GM12878 (cell line): ENCODE measurements around the gene F12. TPM values are rescaled to one million over a fixed set of nuclear protein-coding genes. Genes with fewer than 3 reads are reported as not detected.

Experiments used
- ATAC-seq: fragments of 200-7000 bp; cut with Tn5 transposase; 3 replicates; pipeline ENCODE4 v1.9.1; 2020; ENCODE audit warnings: mild to moderate bottlenecking, moderate library complexity
- BruUV-seq: library from RNA; stranded (reverse); fragments of 400-500 nt; replicated peaks from 2 replicates; lab custom pipeline; 2021; lab: Mats Ljungman, UMichigan
- CTCF ChIA-PET: fragments of 300-600 bp; sonication (Branson Sonifier 250); formaldehyde crosslinking; extraction: SDS; loops from one replicate; lab custom pipeline; 2021; ENCODE audit warnings: inconsistent platforms; lab: Yijun Ruan, JAX
- POLR2A ChIA-PET: fragments of 350-600 bp; formaldehyde crosslinking; extraction: SDS; loops from one replicate; lab custom pipeline; 2021; ENCODE audit warnings: inconsistent platforms; lab: Charles Lee
- RAD21 ChIA-PET: fragments of 300-600 bp; sonication (Branson Sonifier 250); formaldehyde crosslinking; loops from one replicate; lab custom pipeline; 2023; ENCODE audit warnings: antibody characterized with exemption; ENCODE audit not compliant: unreplicated experiment; lab: Charles Lee
- SMC1A ChIA-PET: fragments of 300-600 bp; sonication (Branson Sonifier 250); formaldehyde crosslinking; loops from one replicate; lab custom pipeline; 2023; ENCODE audit not compliant: unreplicated experiment, uncharacterized antibody; lab: Charles Lee
- DNase-seq: peaks from one replicate; pipeline ENCODE4 v3.0.0-alpha.2; 2011; ENCODE audit warnings: low read depth, low spot score
- FAIRE-seq: peaks from 3 replicates; lab custom pipeline; 2011; peaks lifted over from hg19 to GRCh38; lab: Jason Lieb, UNC
- H2AFZ ChIP-seq: 2 replicates; pipeline ENCODE4 v1.6.0; 2011; ENCODE audit warnings: low read depth, low read length, control low read depth; ENCODE audit not compliant: control insufficient read depth
- H3K27ac ChIP-seq: 2 replicates; pipeline ENCODE4 v1.5.1; 2011; ENCODE audit warnings: control low read depth; ENCODE audit not compliant: control insufficient read depth, insufficient read depth
- H3K27me3 ChIP-seq, 2 experiments: replicated peaks in 1 of 2; 2 replicates each; pipeline versions ENCODE4 v1.6.0 to v1.6.1; 2011; ENCODE audit warnings: low read length in 1 of 2; ENCODE audit not compliant: control insufficient read depth in 2 of 2, insufficient read depth in 2 of 2
- H3K36me3 ChIP-seq, 2 experiments: 2 replicates each; pipeline ENCODE4 v1.5.1; 2011; ENCODE audit warnings: low read length in 1 of 2; ENCODE audit not compliant: control insufficient read depth in 2 of 2, insufficient read depth in 2 of 2
- H3K4me1 ChIP-seq: 2 replicates; pipeline ENCODE4 v1.6.1; 2011; ENCODE audit warnings: mild to moderate bottlenecking, low read length, moderate library complexity, mixed read lengths; ENCODE audit not compliant: control insufficient read depth, insufficient read depth
- H3K4me2 ChIP-seq: 2 replicates; pipeline ENCODE4 v1.6.0; 2011; ENCODE audit warnings: control low read depth; ENCODE audit not compliant: control insufficient read depth, insufficient read depth
- H3K4me3 ChIP-seq: fragments of 200-600 bp; sonication (generic); 2 replicates; pipeline ENCODE4 v1.5.1; 2016
- H3K79me2 ChIP-seq: 2 replicates; pipeline ENCODE4 v1.6.0; 2011; ENCODE audit warnings: low read length; ENCODE audit not compliant: control insufficient read depth, insufficient read depth
- H3K9ac ChIP-seq: 2 replicates; pipeline ENCODE4 v1.8.0; 2011; ENCODE audit warnings: low read length, control low read depth, mixed read lengths; ENCODE audit not compliant: control insufficient read depth, insufficient read depth
- H3K9me3 ChIP-seq: replicated peaks from 3 replicates; pipeline ENCODE4 v1.5.1; 2011; ENCODE audit warnings: mild to moderate bottlenecking, low read length; ENCODE audit not compliant: control insufficient read depth, insufficient read depth
- H4K20me1 ChIP-seq: 2 replicates; pipeline ENCODE4 v1.6.0; 2011; ENCODE audit not compliant: control insufficient read depth, insufficient read depth
- BHLHE40 ChIP-seq, 2 experiments: fragments of 450-650 bp in 1 of 2; IDR thresholded peaks; 2 replicates each; pipeline ENCODE4 v1.6.1; 2011 to 2017; ENCODE audit warnings: low read depth in 2 of 2, borderline replicate concordance in 1 of 2, improper control_type of control experiment in 1 of 2, low read length in 1 of 2, mild to moderate bottlenecking in 1 of 2
- CHD2 ChIP-seq: IDR thresholded peaks from 2 replicates; pipeline ENCODE4 v1.6.1; 2011; ENCODE audit warnings: low read depth, low read length, improper control_type of control experiment, borderline replicate concordance
- EZH2 ChIP-seq: IDR thresholded peaks from 2 replicates; pipeline ENCODE4 v1.6.1; 2012; ENCODE audit warnings: low read depth, mild to moderate bottlenecking, control low read depth, inconsistent platforms, low read length, borderline replicate concordance; ENCODE audit not compliant: control insufficient read depth
- FOXK2 ChIP-seq: fragments of 450-650 bp; IDR thresholded peaks from 2 replicates; pipeline ENCODE4 v1.6.1; 2017; ENCODE audit warnings: mild to moderate bottlenecking, moderate library complexity
- FOXM1 ChIP-seq: IDR thresholded peaks from 2 replicates; pipeline ENCODE4 v1.6.1; 2012; ENCODE audit warnings: low read depth, mild to moderate bottlenecking, inconsistent platforms, low read length, moderate library complexity
- HDAC2 ChIP-seq: fragments of 200-600 bp; sonication (generic); IDR thresholded peaks from 2 replicates; pipeline ENCODE4 v1.6.1; 2017
- KAT2A ChIP-seq: conservative IDR thresholded peaks from 2 replicates; pipeline ENCODE4 v1.6.1; 2011; ENCODE audit warnings: low read depth, low read length; ENCODE audit not compliant: control insufficient read depth
- KDM1A ChIP-seq: fragments of 200-600 bp; sonication (generic); IDR thresholded peaks from 2 replicates; pipeline ENCODE4 v1.6.1; 2016; ENCODE audit warnings: borderline replicate concordance
- MAX ChIP-seq: IDR thresholded peaks from 2 replicates; pipeline ENCODE4 v1.6.1; 2012; ENCODE audit warnings: low read depth, low read length, improper control_type of control experiment
- MTA2 ChIP-seq: fragments of 450-650 bp; IDR thresholded peaks from 2 replicates; pipeline ENCODE4 v1.6.1; 2016; ENCODE audit warnings: low read depth, mild to moderate bottlenecking, moderate library complexity
- PAX5 ChIP-seq: IDR thresholded peaks from 2 replicates; pipeline ENCODE4 v1.6.1; 2011; ENCODE audit warnings: low read depth, low read length, borderline replicate concordance
- RAD21 ChIP-seq: IDR thresholded peaks from 2 replicates; pipeline ENCODE4 v1.6.1; 2011; ENCODE audit warnings: mild to moderate bottlenecking, low read depth, low read length, moderate library complexity; ENCODE audit not compliant: insufficient read depth
- RELA ChIP-seq: fragments of 450-650 bp; IDR thresholded peaks from 2 replicates; pipeline ENCODE4 v1.8.0; 2014; ENCODE audit warnings: borderline replicate concordance; ENCODE audit not compliant: partially characterized antibody
- SIN3A ChIP-seq: IDR thresholded peaks from 2 replicates; pipeline ENCODE4 v1.6.1; 2012; ENCODE audit warnings: low read depth, low read length, improper control_type of control experiment
- SP1 ChIP-seq: IDR thresholded peaks from one replicate; pipeline ENCODE4 v1.6.1; 2011; ENCODE audit warnings: low read depth, low read length
- TCF12 ChIP-seq: IDR thresholded peaks from 2 replicates; pipeline ENCODE4 v1.6.1; 2011; ENCODE audit warnings: low read depth, mild to moderate bottlenecking, low read length
- TCF3 ChIP-seq: IDR thresholded peaks from 2 replicates; pipeline ENCODE4 v1.6.1; 2012; ENCODE audit warnings: low read depth, mild to moderate bottlenecking, low read length, borderline replicate concordance; ENCODE audit not compliant: insufficient read depth
- ZNF207 ChIP-seq: fragments of 450-650 bp; IDR thresholded peaks from 2 replicates; pipeline ENCODE4 v1.6.1; 2014; ENCODE audit warnings: antibody characterized with exemption, mild to moderate bottlenecking, borderline replicate concordance
- ZNF687 ChIP-seq: fragments of 450-650 bp; IDR thresholded peaks from 2 replicates; pipeline ENCODE4 v1.6.1; 2017; ENCODE audit warnings: mild to moderate bottlenecking, moderate library complexity
- WGBS: methylation state at CpG from one replicate; pipeline ENCODE4 v1.1.6; 2016; ENCODE audit warnings: low lambda C conversion rate; ENCODE audit not compliant: insufficient replicate concordance, insufficient coverage; ENCODE audit errors: missing lambda C conversion rate; 5-methylcytosine and 5-hydroxymethylcytosine counted together
- in situ Hi-C: fragments of 300-500 bp; cut with MboI; formaldehyde crosslinking; loops from 9 replicates; pipeline ENCODE4 v1.14.3; 2018; ENCODE audit warnings: mixed read lengths
- intact Hi-C: fragments of 100-400 bp; cut with micrococcal nuclease; formaldehyde crosslinking; loops from one replicate; pipeline ENCODE4 v1.14.2; 2022; ENCODE audit not compliant: unreplicated experiment
- polyA plus RNA-seq, 11 experiments: library from polyadenylated mRNA; depleted of rRNA in 4 of 11; unstranded in 6 of 11; stranded (reverse) in 5 of 11; fragments of >200 nt; fragmentation: Nextera tagmentation in 4 of 11; fragmentation: Illumina TruSeq in 1 of 11; extraction: Ambion mirVana in 4 of 11; extraction: Trizol in 1 of 11; gene quantifications; 1 replicate in 1 of 11; 2 replicates in 10 of 11; pipeline versions ENCODE4 v1.2.1 to v1.2.3, GENCODE V29; 2011 to 2016; ENCODE audit warnings: inconsistent platforms in 2 of 11, missing spikeins in 2 of 11, low read depth in 1 of 11
- total RNA-seq, 4 experiments: library from RNA; depleted of rRNA in 3 of 4; stranded (reverse); fragments of >200 nt in 3 of 4; fragmentation: Illumina TruSeq in 1 of 4; extraction: Trizol in 1 of 4; gene quantifications; 2 replicates each; pipeline versions ENCODE4 v1.2.1 to v1.2.3, GENCODE V29; 2013 to 2021

F12 gene
- total and polyA plus RNA-seq, 10 of the 15 experiments (the other 5 are each of a cell fraction or from before 2014, with no cell fraction given): 0.25 to 11.3 (median 5.5) TPM

GRCh38 chr5:177403102-177403791, 6.1 kb downstream of the F12 start:
- ChIA-PET SMC1A (interaction anchor here (0.6 to 7.4 kb wide), 23 partner anchors 9 to 107 kb away, joined by 3 to 105 read pairs (median 6); partner anchors contain the start of genes GRK6, LMAN2 and PRR7), POLR2A (interaction anchor here (0.5 to 11.0 kb wide), 26 partner anchors 9 to 879 kb away, joined by 3 to 174 read pairs (median 4); partner anchors contain the start of genes GRK6, PRR7 and RGS14), CTCF (interaction anchor here (0.7 to 8.3 kb wide), 30 partner anchors 12 to 715 kb away, joined by 3 to 391 read pairs (median 8); partner anchors contain the start of genes GRK6, LMAN2, MXD3 and PDLIM7), RAD21 (interaction anchor here (0.6 to 6.5 kb wide), 21 partner anchors 9 to 658 kb away, joined by 3 to 291 read pairs (median 8); partner anchors contain the start of genes DOK3, GRK6, PDLIM7 and PRR7)
- H3K4me2 ChIP-seq: peak overlapping the region; percentile 87
- FAIRE-seq (no peak), DNase-seq (no peak), ATAC-seq (peak; percentile 51)
- H3K27ac ChIP-seq: no peak overlapping the region
- peaks cover 28% of the 10 kb centered on the region for H3K4me1 ChIP-seq
- peak overlapping the region; percentile 79 for H3K4me3 ChIP-seq
- no peaks in the 10 kb centered on the region for H3K9me3 ChIP-seq
- peak overlapping the region; percentile 88 for H2AFZ ChIP-seq
- in situ Hi-C loops: no loop called here
- no peaks in the 10 kb centered on the region for H3K36me3 ChIP-seq
- no peaks in the 10 kb centered on the region for H3K79me2 ChIP-seq
- WGBS: under 1% methylated on average over 47 of the region's 61 CpGs
- intact Hi-C loops: loop anchor here (1.0 kb wide), 2 partner anchors 24 to 85 kb away; no protein-coding TSS in a partner anchor
- H4K20me1 ChIP-seq: no peaks in the 10 kb centered on the region
- peak overlapping the region; percentile 49; the same call in 1 of the 2 replicates for H3K9ac ChIP-seq
- no TSS peak for BruUV-seq
- H3K27me3 ChIP-seq: no peaks in the 10 kb centered on the region; a peak in 1 of 4 replicates
- TF ChIP-seq RELA: no peak
- no peak; the same call in 1 of the 2 replicates for TF ChIP-seq TCF3
- no peak for TF ChIP-seq KAT2A
- TF ChIP-seq PAX5: no peak
- TF ChIP-seq CHD2: no peak
- no peak for TF ChIP-seq SP1
- 0 out of 2 replicates have a peak, but pooled peaks have one; percentile 7 for TF ChIP-seq RAD21
- 0 out of 2 replicates have a peak, but pooled peaks have one; percentile 13 for TF ChIP-seq SIN3A
- 0 out of 2 replicates have a peak, but pooled peaks have one; percentile 6 for TF ChIP-seq ZNF687
- TF ChIP-seq EZH2: no peak
- TF ChIP-seq TCF12: no peak
- no peak; the same call in 1 of the 2 replicates for TF ChIP-seq MAX
- peak in 1 of 2 experiments; percentile 62; a peak in 2 of 4 replicates for TF ChIP-seq BHLHE40 (IDR thresholded peaks at IDR 0.05; ENCODE audit: borderline replicate concordance in 1 of 2, low read depth in 2 of 2, low read length in 1 of 2)
- TF ChIP-seq FOXM1: no peak
- no peak for TF ChIP-seq FOXK2
- TF ChIP-seq ZNF207: no peak
- TF ChIP-seq MTA2: no peak
- TF ChIP-seq HDAC2: no peak
- TF ChIP-seq KDM1A: no peak
